OCI-LY1 (cell line): ENCODE results near the gene SIK2.

Experiments
- H2AFZ ChIP-seq: fragments of 200-600 bp; sonication (generic), shearing (Covaris generic); 2 replicates; pipeline ENCODE4 v1.6.0; 2014; ENCODE audit warnings: antibody characterized with exemption, mild to moderate bottlenecking, low read length
- H3F3A ChIP-seq: fragments of 200-600 bp; sonication (generic), shearing (Covaris generic); 2 replicates; pipeline ENCODE4 v1.6.0; 2014; ENCODE audit warnings: mild to moderate bottlenecking, antibody characterized with exemption, low read length, moderate library complexity; ENCODE audit not compliant: insufficient read depth
- H3K27ac ChIP-seq: fragments of 200-600 bp; sonication (generic); 2 replicates; pipeline ENCODE4 v1.5.1; 2014; ENCODE audit warnings: low read length, mixed run types, mild to moderate bottlenecking, low read depth; ENCODE audit not compliant: poor library complexity, severe bottlenecking
- H3K27me3 ChIP-seq: fragments of 200-600 bp; sonication (generic); 2 replicates; pipeline ENCODE4 v1.6.0; 2014; ENCODE audit warnings: antibody characterized with exemption, mild to moderate bottlenecking, low read length, moderate library complexity; ENCODE audit not compliant: insufficient read depth
- H3K36me3 ChIP-seq: fragments of 200-600 bp; sonication (generic); 2 replicates; pipeline ENCODE4 v1.6.1; 2014; ENCODE audit warnings: mild to moderate bottlenecking, antibody characterized with exemption, low read length, moderate library complexity, mixed read lengths; ENCODE audit not compliant: insufficient read depth
- H3K4me1 ChIP-seq: fragments of 200-600 bp; sonication (generic); 2 replicates; pipeline ENCODE4 v1.5.1; 2014; ENCODE audit warnings: mild to moderate bottlenecking, low read length, moderate library complexity; ENCODE audit not compliant: insufficient read depth, severe bottlenecking
- H3K4me2 ChIP-seq: fragments of 200-600 bp; sonication (generic), shearing (Covaris generic); 2 replicates; pipeline ENCODE4 v1.6.1; 2014; ENCODE audit warnings: low read length
- H3K4me3 ChIP-seq: fragments of 200-600 bp; sonication (generic); 2 replicates; pipeline ENCODE4 v1.5.1; 2014; ENCODE audit warnings: low read length, low read depth, mild to moderate bottlenecking, mixed read lengths; ENCODE audit not compliant: poor library complexity, severe bottlenecking
- H3K79me2 ChIP-seq: fragments of 200-600 bp; shearing (Covaris generic); 2 replicates; pipeline ENCODE4 v1.6.1; 2016; ENCODE audit warnings: mixed run types, low read length, mixed read lengths; ENCODE audit not compliant: insufficient read depth
- H3K9ac ChIP-seq: fragments of 200-600 bp; sonication (generic), shearing (Covaris generic); 2 replicates; pipeline ENCODE4 v1.6.1; 2014; ENCODE audit warnings: mild to moderate bottlenecking, low read length, mixed read lengths
- H3K9me2 ChIP-seq: fragments of 200-600 bp; sonication (generic), shearing (Covaris generic); 2 replicates; pipeline ENCODE4 v1.6.1; 2014; ENCODE audit warnings: low read depth, mild to moderate bottlenecking, low read length, mixed read lengths
- H3K9me3 ChIP-seq: fragments of 200-600 bp; shearing (Covaris generic); 2 replicates; pipeline ENCODE4 v1.6.1; 2014; ENCODE audit warnings: low read length, mixed read lengths
- H4K20me1 ChIP-seq: fragments of 200-600 bp; sonication (generic), shearing (Covaris generic); 2 replicates; pipeline ENCODE4 v1.6.0; 2016; ENCODE audit warnings: mild to moderate bottlenecking, low read length; ENCODE audit not compliant: insufficient read depth
- EZH2 ChIP-seq: fragments of 200-600 bp; sonication (generic), shearing (Covaris generic); IDR thresholded peaks from 2 replicates; pipeline ENCODE4 v1.8.0; 2017; ENCODE audit warnings: borderline replicate concordance, mixed run types, mild to moderate bottlenecking, antibody characterized with exemption, low read length, moderate library complexity, mixed read lengths
- TF ChIP-seq, protein P1 (sequence below): fragments of 200-600 bp; sonication (generic), shearing (Covaris generic); IDR thresholded peaks from 2 replicates; pipeline ENCODE4 v1.5.1; 2017; ENCODE audit warnings: mild to moderate bottlenecking, antibody characterized with exemption, low read length, moderate library complexity, mixed read lengths

SIK2 gene

GRCh38 chr11:111765320-111765983, 163.2 kb downstream of the SIK2 start:
- Histone ChIP-seq H3K9me3 (no peaks in the 10 kb centered on the region), H4K20me1 (no peaks in the 10 kb centered on the region), H3K27me3 (no peaks in the 10 kb centered on the region), H3K9ac (peak overlapping the region; percentile 74), H3K4me1 (peaks cover 26% of the 10 kb centered on the region), H3K9me2 (no peaks in the 10 kb centered on the region), H2AFZ (no peak overlapping the region), H3F3A (no peaks in the 10 kb centered on the region), H3K4me3 (peak overlapping the region; percentile 74), H3K79me2 (peaks cover 10% of the 10 kb centered on the region), H3K4me2 (peak overlapping the region; percentile 87), H3K27ac (no peak overlapping the region), H3K36me3 (peaks cover 42% of the 10 kb centered on the region)
- TF ChIP-seq EZH2 = no peak
- TF ChIP-seq, protein P1, sequence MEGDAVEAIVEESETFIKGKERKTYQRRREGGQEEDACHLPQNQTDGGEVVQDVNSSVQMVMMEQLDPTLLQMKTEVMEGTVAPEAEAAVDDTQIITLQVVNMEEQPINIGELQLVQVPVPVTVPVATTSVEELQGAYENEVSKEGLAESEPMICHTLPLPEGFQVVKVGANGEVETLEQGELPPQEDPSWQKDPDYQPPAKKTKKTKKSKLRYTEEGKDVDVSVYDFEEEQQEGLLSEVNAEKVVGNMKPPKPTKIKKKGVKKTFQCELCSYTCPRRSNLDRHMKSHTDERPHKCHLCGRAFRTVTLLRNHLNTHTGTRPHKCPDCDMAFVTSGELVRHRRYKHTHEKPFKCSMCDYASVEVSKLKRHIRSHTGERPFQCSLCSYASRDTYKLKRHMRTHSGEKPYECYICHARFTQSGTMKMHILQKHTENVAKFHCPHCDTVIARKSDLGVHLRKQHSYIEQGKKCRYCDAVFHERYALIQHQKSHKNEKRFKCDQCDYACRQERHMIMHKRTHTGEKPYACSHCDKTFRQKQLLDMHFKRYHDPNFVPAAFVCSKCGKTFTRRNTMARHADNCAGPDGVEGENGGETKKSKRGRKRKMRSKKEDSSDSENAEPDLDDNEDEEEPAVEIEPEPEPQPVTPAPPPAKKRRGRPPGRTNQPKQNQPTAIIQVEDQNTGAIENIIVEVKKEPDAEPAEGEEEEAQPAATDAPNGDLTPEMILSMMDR = no peak

GRCh38 chr11:111765984-111766833, 164.0 kb downstream of the SIK2 start, which contains the start of gene PPP2R1B:
PPP2R1B (minus strand) TSS chr11:111766389; CDS start chr11:111766361, 28 bp downstream.
- Histone ChIP-seq H3K36me3 (peaks cover 35% of the 10 kb centered on the region), H3K4me3 (peak within 1 kb of the TSS; percentile 74), H3K79me2 (peaks cover 10% of the 10 kb centered on the region), H3K27me3 (no peaks in the 10 kb centered on the region), H3K9me2 (no peaks in the 10 kb centered on the region), H3K27ac (peak within 1 kb of the TSS; percentile 14), H2AFZ (peak within 1 kb of the TSS; percentile 83), H3K4me2 (peak within 1 kb of the TSS; percentile 87), H3K4me1 (peaks cover 26% of the 10 kb centered on the region), H4K20me1 (no peaks in the 10 kb centered on the region), H3F3A (no peaks in the 10 kb centered on the region), H3K9me3 (no peaks in the 10 kb centered on the region), H3K9ac (peak within 1 kb of the TSS; percentile 74)
- TF ChIP-seq, protein P1 = no peak
- TF ChIP-seq EZH2 = no peak

DNA sequence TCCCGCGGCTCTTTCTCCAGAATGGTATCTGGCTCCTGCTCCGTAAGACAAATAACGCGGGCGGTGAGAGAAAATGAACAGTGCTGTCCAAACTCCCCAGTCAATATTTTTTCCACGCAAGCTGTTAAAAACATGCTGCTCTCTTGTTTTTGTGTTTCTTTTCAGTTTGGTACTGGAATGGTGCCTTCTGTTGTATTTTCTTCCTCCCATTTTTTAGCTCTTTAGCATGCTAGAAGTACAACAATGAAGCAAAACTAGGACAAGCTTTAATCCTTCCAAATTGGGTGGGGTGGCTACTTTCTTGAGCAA, 164.5 kb downstream of the SIK2 start:
- H4K20me1 ChIP-seq = no peaks in the 10 kb centered on the region
- H3K79me2 ChIP-seq = peaks cover 10% of the 10 kb centered on the region
- H3K27ac ChIP-seq = peak overlapping the region; percentile 14
- H3K36me3 ChIP-seq = peaks cover 29% of the 10 kb centered on the region
- no peaks in the 10 kb centered on the region for H3K27me3 ChIP-seq
- TF ChIP-seq, protein P1 = no peak
- TF ChIP-seq EZH2 = no peak
- H3K9me2 ChIP-seq = no peaks in the 10 kb centered on the region
- no peaks in the 10 kb centered on the region for H3K9me3 ChIP-seq
- peak overlapping the region; percentile 87 for H3K4me2 ChIP-seq
- H3K4me3 ChIP-seq = peak overlapping the region; percentile 74
- no peaks in the 10 kb centered on the region for H3F3A ChIP-seq
- H3K4me1 ChIP-seq = peaks cover 26% of the 10 kb centered on the region
- peak overlapping the region; percentile 74 for H3K9ac ChIP-seq
- H2AFZ ChIP-seq = peak overlapping the region; percentile 83
